Activated naive CD4-positive, alpha-beta T cell (primary cell): Measurements from ENCODE around the gene FAM181A.

ENCODE experiments used
- DNase-seq, 4 experiments: peaks; one replicate each; lab custom pipeline; 2025; lab: John Stamatoyannopoulos, UW

The FAM181A gene

DNA sequence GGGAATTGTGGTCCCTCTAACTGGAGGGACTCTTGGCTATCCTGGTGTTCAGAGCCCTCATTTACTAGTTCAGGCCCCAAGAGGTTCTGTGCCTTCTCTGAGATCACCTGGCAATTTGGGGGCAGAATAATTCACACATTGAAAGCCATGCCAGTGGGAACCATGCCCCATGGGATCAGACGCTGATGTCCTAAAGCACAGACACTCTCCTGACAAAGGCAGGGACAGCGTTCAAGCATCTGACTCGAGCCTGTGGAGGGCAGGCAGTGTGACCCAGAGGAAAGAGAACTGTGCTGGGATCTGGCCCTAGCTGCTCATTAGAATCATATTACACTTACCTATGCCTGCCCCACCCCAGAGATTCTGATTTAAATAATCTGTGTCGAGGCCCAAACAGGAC is 51.6 kb downstream of the FAM181A start:
- no peak for DNase-seq
